GM19193 (cell line): ENCODE data around the gene ZMPSTE24.

Experiments used
- POLR2A ChIP-seq: IDR thresholded peaks from 4 replicates; pipeline ENCODE4 v1.6.1; 2011; ENCODE audit not compliant: insufficient read depth, insufficient read length; ENCODE audit errors: extremely low read depth

ZMPSTE24 gene

GRCh38 chr1:40251456-40251855 is 6.6 kb upstream of the ZMPSTE24 start:
- TF ChIP-seq POLR2A = no peak

DNA sequence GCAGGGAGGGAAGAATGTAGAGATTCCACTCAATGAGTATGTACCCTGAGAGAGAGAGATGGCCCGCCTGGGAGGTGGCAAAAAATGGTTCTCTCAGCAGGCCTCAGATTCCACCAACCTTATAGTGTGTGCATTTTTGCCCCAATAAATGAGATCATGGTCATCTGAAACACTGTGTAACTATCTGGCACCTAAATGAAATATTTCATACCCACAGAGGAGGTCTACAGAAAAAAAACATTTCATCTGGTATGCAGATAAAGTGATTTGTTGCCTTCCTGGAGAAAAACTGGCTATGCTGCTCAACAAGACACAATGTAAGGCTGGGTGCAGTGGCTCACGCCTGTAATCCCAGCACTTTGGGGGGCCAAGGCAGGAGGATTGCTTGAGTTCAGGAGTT is 5.4 kb upstream of the ZMPSTE24 start:
- no peak for TF ChIP-seq POLR2A

- no peak for TF ChIP-seq POLR2A
Measured at GRCh38 chr1:40255231-40255630, 2.8 kb upstream of the ZMPSTE24 start.

DNA sequence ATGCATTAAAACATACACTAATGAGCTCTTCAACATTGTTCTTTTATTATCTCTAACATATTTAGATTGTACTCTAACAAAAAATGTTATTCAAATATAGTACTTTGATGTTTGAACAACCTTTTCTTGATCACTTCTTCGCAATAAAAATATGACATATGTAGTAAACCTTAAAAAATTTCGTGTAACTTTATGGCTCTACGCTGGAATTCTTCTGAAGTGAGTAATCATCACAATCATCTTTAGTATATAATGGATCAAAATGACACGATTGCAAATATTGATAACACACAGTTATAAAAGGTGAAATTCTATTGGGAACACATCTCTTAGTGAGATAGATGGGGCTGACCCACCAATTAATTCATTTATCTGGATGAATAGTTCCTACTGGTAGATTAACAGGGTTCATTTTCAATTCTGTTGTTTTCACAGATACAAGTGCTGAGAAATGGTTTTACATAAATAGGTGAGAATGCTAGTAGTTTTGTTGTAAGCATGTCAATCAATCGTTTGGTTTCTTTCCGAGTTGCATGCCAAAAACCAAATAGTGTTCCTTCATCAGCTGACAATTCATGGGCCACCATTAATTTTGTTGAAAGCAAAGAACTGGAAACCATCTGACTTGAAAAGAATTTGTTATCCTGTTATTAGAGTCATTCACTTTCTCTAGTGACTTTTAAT is 1.5 kb upstream of the ZMPSTE24 start:
- TF ChIP-seq POLR2A = no peak

DNA sequence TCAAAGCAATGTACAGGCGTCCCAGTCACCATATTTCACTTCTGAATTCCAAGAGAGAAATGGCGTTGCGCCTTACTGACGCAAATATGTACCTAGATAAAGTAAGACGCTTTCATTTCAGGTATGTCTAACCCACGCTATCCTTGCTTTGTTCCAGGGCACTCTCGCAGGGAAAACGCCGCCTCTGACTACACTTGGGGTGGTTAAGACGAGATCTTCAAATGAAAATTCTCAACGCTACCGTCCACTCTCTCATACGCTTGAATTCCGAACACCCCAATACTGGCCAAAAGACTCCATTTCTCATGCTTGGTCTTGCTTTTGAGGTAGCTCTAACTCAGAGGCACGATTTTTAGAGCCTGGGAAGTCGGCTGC is 736 bp upstream of the ZMPSTE24 start:
- no peak for TF ChIP-seq POLR2A

DNA sequence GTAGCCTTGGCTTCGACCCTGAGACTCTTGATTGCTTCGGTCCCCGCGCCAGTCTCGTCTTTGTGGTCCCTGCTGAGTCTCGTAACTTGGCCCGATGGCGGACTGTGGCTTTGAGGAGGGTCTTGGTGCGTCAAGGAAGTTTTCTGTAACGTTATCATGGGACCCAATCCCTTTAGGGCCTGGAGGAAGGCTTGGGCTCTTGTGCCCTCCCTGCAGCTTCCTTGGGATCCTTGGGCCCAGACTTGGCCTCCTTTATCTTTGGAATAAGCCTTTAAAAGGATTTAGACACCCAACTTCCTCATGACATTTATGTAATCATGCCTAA is 371 bp downstream of the ZMPSTE24 start:
- no peak for TF ChIP-seq POLR2A

- no peak for TF ChIP-seq POLR2A
Measured at GRCh38 chr1:40264354-40264781, 6.3 kb downstream of the ZMPSTE24 start.

- TF ChIP-seq POLR2A = no peak
Measured at GRCh38 chr1:40265298-40265697, 7.3 kb downstream of the ZMPSTE24 start.

DNA sequence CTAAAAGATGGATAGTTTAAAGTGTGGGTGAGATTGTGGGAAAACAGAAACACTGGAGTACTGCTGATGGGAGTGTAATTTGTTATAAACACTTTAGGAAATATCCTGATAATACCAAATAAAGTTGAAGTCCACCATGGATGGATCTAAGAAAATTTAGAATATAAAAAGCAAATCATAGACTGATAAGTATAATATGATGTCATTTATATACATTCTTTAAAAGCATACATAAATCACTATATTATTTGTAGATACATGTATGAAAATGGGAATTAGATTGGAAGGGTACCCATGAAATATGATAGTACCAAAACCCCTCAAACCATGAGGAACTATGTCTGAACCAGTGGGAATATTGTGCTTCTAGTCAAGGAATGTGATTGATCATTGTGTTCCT is 7.9 kb downstream of the ZMPSTE24 start:
- TF ChIP-seq POLR2A = no peak

- TF ChIP-seq POLR2A = no peak
Measured at GRCh38 chr1:40266786-40267535, 8.9 kb downstream of the ZMPSTE24 start.

DNA sequence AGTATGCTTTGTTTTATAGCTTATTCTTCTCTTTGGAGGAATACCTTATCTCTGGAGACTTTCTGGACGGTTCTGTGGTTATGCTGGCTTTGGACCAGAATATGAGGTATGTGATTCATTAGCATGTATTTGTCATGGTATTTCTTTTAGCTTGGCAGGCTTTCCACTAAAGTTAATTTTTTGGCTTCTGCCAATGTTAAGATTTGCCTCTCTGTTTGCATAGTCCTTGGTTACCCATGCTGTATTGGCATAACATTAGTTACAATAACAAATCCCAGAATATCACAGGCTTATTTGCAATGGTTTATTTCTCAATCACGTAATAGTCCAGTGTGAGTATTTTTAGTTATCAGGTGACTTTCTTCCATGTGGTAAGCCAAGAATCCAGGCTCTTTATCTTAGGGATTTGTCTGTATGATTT is 9.7 kb downstream of the ZMPSTE24 start:
- TF ChIP-seq POLR2A = no peak

DNA sequence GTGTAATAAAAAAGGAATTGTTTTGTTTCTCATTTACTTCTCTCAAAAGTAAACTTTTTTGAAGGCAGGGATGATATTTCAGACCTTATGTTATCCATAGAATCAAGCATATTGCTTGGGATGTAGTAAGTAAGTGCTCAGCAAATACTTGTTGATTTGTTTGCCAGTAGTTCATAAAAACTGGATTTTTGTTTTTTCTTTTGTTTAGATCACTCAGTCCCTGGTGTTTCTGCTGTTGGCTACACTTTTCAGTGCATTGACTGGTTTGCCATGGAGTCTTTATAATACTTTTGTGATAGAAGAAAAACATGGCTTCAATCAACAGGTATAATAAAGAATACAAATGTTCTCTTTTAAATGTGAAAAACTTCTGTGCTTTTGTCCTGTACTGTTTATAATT is 10.2 kb downstream of the ZMPSTE24 start:
- no peak for TF ChIP-seq POLR2A

DNA sequence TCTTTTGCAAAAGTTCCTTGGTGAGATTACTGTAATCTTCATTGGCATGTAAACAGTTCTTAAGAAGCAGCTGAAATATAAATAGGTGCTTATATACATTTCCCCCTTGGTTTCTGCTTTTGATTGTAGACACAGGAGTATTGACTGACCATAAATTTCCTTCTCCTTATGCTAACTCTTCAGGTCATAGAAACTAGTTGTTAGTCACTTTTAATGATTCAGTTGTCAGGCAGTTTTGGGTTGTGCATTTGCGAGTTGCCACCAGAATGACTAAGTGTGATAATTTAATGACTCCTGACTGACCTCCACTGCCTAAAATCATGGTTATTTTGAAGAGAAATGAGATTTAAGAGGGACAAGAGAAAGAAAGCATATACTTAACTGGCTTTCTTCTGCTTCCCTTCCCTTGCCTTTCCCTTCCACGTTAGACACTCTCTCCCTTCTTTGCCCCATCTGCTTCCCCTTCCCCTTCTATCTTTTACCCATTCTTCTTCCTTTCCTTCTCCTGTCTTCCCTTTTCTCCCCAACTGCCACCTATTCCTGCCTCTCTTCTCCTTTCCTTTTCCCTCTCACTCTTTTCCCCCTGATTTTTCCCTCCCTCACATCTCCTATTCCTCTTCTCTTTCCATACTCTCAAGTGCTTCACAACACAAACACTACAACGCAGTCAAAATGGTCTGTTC is 12.3 kb downstream of the ZMPSTE24 start:
- TF ChIP-seq POLR2A = no peak

- no peak for TF ChIP-seq POLR2A
Measured at GRCh38 chr1:40272653-40273213, 14.7 kb downstream of the ZMPSTE24 start.

- TF ChIP-seq POLR2A = no peak
Measured at GRCh38 chr1:40273547-40274166, 15.6 kb downstream of the ZMPSTE24 start.
